ENCODE data around the gene LOX. TPM values are rescaled to one million over a fixed set of nuclear protein-coding genes. Genes with fewer than 3 reads are reported as not detected.

The LOX gene
- total RNA-seq, 2 experiments from 2014 or later, result not detected

DNA sequence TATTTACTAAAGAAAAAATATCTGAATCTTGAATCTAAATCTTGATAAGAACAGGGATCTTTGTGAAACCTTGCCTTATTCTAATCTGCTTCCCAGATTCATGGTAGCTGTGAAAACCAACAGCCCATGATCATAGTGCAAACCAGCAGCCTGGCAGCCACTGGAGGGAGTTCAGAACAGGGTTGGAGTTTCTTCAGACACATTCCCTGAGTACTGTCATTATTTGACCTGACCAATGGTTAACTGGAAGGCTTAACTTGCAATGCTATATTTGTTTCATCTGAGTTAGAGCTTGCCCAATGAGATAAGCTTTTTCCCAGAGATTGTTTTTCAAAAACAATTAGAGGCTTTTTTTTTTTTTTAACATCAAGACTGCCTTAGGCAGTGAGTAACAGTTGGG is 47.8 kb downstream of the LOX start:
- Mint-ChIP-seq H3K27me3 (ENCODE audit: low read depth) (no peaks in the 10 kb centered on the region), H3K9me3 (ENCODE audit: insufficient read depth) (no peaks in the 10 kb centered on the region), H3K4me3 (no peak overlapping the region), H3K27ac (no peak overlapping the region), H3K4me1 (ENCODE audit: low read depth) (no peaks in the 10 kb centered on the region), H3K36me3 (ENCODE audit: low read depth) (peaks cover 9% of the 10 kb centered on the region)
- ChIA-PET CTCF (no interaction called here), POLR2A (no interaction called here)
- DNase-seq, result no peak
- no peak for ATAC-seq

DNA sequence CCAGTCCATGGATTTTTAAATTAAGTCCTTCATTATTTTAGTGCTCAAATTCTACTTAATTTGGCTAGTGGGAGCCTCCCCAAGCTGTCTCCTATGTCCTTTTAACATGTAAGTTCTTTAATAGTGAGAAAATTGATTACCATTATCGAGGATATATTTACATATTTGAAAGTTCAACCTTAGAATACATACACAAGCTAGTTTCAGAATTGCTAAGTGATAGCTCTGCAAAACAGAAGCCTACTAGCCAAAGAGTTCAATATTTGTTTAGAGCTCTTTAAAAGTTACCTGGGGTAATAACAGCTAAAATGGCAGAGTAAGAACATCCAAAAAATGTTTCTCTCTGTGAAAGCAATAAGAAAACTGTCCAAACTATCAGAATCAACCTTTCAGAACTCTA is 48.2 kb downstream of the LOX start:
- POLR2A ChIA-PET, result no interaction called here

GRCh38 chr5:122022966-122023365 is 55.1 kb downstream of the LOX start:
- no peak overlapping the region for H3K27ac Mint-ChIP-seq
- H3K4me1 Mint-ChIP-seq (ENCODE audit: low read depth), result no peaks in the 10 kb centered on the region
- ChIA-PET POLR2A (no interaction called here), CTCF (interaction anchor here (0.6 kb wide), 2 partner anchors 42 to 61 kb away, joined by 3 read pairs; partner anchors contain the start of gene SRFBP1)
- no peaks in the 10 kb centered on the region for H3K27me3 Mint-ChIP-seq (ENCODE audit: low read depth)
- H3K36me3 Mint-ChIP-seq (ENCODE audit: low read depth), result peaks cover 40% of the 10 kb centered on the region
- no peak overlapping the region for H3K4me3 Mint-ChIP-seq
- H3K9me3 Mint-ChIP-seq (ENCODE audit: insufficient read depth), result no peaks in the 10 kb centered on the region
- DNase-seq, result no peak
- ATAC-seq, result no peak

More for the DNA sequence above, 48.2 kb downstream of the LOX start:
- ATAC-seq (no peak), DNase-seq (no peak)
- no peak overlapping the region for H3K4me3 Mint-ChIP-seq
- H3K36me3 Mint-ChIP-seq (ENCODE audit: low read depth), result peaks cover 9% of the 10 kb centered on the region
- H3K27me3 Mint-ChIP-seq (ENCODE audit: low read depth), result no peaks in the 10 kb centered on the region
- H3K9me3 Mint-ChIP-seq (ENCODE audit: insufficient read depth), result no peaks in the 10 kb centered on the region
- CTCF ChIA-PET, result no interaction called here
- H3K27ac Mint-ChIP-seq, result no peak overlapping the region
- H3K4me1 Mint-ChIP-seq (ENCODE audit: low read depth), result no peaks in the 10 kb centered on the region

GRCh38 chr5:122019919-122020590 is 58.0 kb downstream of the LOX start:
- H3K36me3 Mint-ChIP-seq (ENCODE audit: low read depth), result peaks cover 34% of the 10 kb centered on the region

GRCh38 chr5:122015471-122015870 is 62.6 kb downstream of the LOX start:
- POLR2A ChIA-PET, result no interaction called here
- Mint-ChIP-seq H3K9me3 (ENCODE audit: insufficient read depth) (no peaks in the 10 kb centered on the region), H3K36me3 (ENCODE audit: low read depth) (peaks cover 5% of the 10 kb centered on the region), H3K4me1 (ENCODE audit: low read depth) (no peaks in the 10 kb centered on the region), H3K27ac (no peak overlapping the region), H3K27me3 (ENCODE audit: low read depth) (no peaks in the 10 kb centered on the region), H3K4me3 (no peak overlapping the region)
- no peak for ATAC-seq
- no peak for DNase-seq
- CTCF ChIA-PET, result no interaction called here

More at GRCh38 chr5:122019919-122020590, 58.0 kb downstream of the LOX start:
- no peak for DNase-seq
- no peak overlapping the region for H3K4me3 Mint-ChIP-seq
- H3K27ac Mint-ChIP-seq, result no peak overlapping the region
- no peaks in the 10 kb centered on the region for H3K9me3 Mint-ChIP-seq (ENCODE audit: insufficient read depth)
- no peaks in the 10 kb centered on the region for H3K4me1 Mint-ChIP-seq (ENCODE audit: low read depth)
- CTCF ChIA-PET, result no interaction called here
- POLR2A ChIA-PET, result no interaction called here
- H3K27me3 Mint-ChIP-seq (ENCODE audit: low read depth), result no peaks in the 10 kb centered on the region
- ATAC-seq, result no peak

DNA sequence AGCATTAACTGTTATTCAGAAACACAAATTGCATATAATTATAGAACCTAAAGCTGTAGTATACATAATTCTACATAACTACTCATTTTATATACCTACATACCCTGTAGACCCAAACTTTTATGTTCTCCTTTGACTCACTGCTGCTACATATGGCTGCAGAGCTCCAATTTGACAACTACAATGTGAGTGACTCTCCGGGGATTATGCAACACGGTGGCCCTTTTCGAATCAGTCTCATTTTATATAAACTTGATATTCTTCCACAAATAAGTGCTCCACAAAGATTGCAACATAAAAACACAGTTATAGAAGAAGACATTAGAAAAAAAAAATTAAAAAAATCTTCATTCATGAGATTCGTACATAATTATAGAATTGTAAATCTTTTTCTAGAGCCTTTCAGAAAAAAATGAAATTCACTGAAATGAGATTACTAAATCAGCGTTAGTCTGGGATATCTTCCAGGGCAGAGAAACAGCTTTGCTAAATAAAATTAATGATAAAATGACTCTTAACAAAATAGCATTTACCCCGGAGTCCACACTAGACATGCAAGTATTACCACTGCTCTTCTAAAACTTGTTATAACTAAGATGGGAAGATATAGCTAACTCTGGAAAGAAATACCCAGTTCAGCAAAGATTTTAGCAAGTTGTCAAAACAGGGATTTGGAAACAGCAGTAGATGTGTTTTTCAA is 63.7 kb downstream of the LOX start:
- H3K4me1 Mint-ChIP-seq (ENCODE audit: low read depth), result no peaks in the 10 kb centered on the region
- no peak overlapping the region for H3K4me3 Mint-ChIP-seq
- no peak overlapping the region for H3K27ac Mint-ChIP-seq
- no peaks in the 10 kb centered on the region for H3K9me3 Mint-ChIP-seq (ENCODE audit: insufficient read depth)
- DNase-seq (no peak), ATAC-seq (no peak)
- H3K36me3 Mint-ChIP-seq (ENCODE audit: low read depth), result peaks cover 3% of the 10 kb centered on the region
- ChIA-PET POLR2A (no interaction called here), CTCF (no interaction called here)
- H3K27me3 Mint-ChIP-seq (ENCODE audit: low read depth), result no peaks in the 10 kb centered on the region

Other genes with a start within 250 kb of the LOX start
- not detected for gene FTMT, start 226.4 kb downstream of the LOX start, total RNA-seq
- 10 to 100 TPM; 10.6 TPM for gene SRFBP1, start 116.3 kb downstream of the LOX start, total RNA-seq
- not detected for gene ZNF474, start 51.3 kb upstream of the LOX start, total RNA-seq
- gene SNCAIP, start 234.0 kb upstream of the LOX start, total RNA-seq, result not detected

Measured in activated CD8-positive, alpha-beta T cell treated with anti-CD3 and anti-CD28 coated beads, Interleukin-2, amount 10 ng/mL, durations not matched to agents 7 days and 5 days (primary cell).